SK-N-SH (cell line): ENCODE results near the gene USE1. TPM values are rescaled to one million over a fixed set of nuclear protein-coding genes. Genes with fewer than 3 reads are reported as not detected.

ENCODE experiments used
- CTCF ChIA-PET: fragments of 300-600, 350-600 bp; formaldehyde crosslinking; extraction: SDS; loops from one replicate; lab custom pipeline; 2021; lab: Yijun Ruan, JAX
- POLR2A ChIA-PET: fragments of 350-600 bp; sonication (Branson Sonifier 250); formaldehyde crosslinking; extraction: SDS; loops from one replicate; lab custom pipeline; 2020; ENCODE audit warnings: antibody characterized with exemption, inconsistent platforms; lab: Yijun Ruan, JAX
- DNase-seq: peaks from one replicate; pipeline ENCODE4 v3.0.0; 2012
- H2AFZ ChIP-seq: fragments of 200-600 bp; sonication (generic); 2 replicates; pipeline ENCODE4 v1.8.1; 2016; ENCODE audit warnings: antibody characterized with exemption, mild to moderate bottlenecking, low read depth
- H3F3A ChIP-seq: fragments of 200-600 bp; sonication (generic); replicated peaks from 2 replicates; pipeline ENCODE3; 2016; ENCODE audit warnings: antibody characterized with exemption, mild to moderate bottlenecking; ENCODE audit not compliant: insufficient read depth
- H3K27ac ChIP-seq, 2 experiments: fragments of 200-500 bp in 1 of 2; fragments of 200-600 bp in 1 of 2; sonication (Bioruptor generic) in 1 of 2; sonication (generic), shearing (Covaris generic) in 1 of 2; 2 replicates each; pipeline versions ENCODE4 v1.5.1 to v1.6.1; 2014 to 2016; ENCODE audit warnings: low read depth in 2 of 2, inconsistent platforms in 1 of 2, low read length in 1 of 2, mild to moderate bottlenecking in 1 of 2, mixed read lengths in 1 of 2
- H3K27me3 ChIP-seq: fragments of 200-600 bp; sonication (generic), shearing (Covaris generic); 2 replicates; pipeline ENCODE4 v1.6.1; 2016; ENCODE audit warnings: mixed run types; ENCODE audit not compliant: insufficient read depth
- H3K36me3 ChIP-seq, 2 experiments: fragments of 200-500 bp in 1 of 2; fragments of 200-600 bp in 1 of 2; sonication (Bioruptor generic) in 1 of 2; sonication (generic) in 1 of 2; replicated peaks in 1 of 2; 2 replicates each; pipeline versions ENCODE3 to v1.5.1; 2014 to 2016; ENCODE audit warnings: low read length in 1 of 2, mild to moderate bottlenecking in 1 of 2; ENCODE audit not compliant: insufficient read depth in 2 of 2, control insufficient read depth in 1 of 2
- H3K4me1 ChIP-seq, 2 experiments: fragments of 200-500 bp in 1 of 2; fragments of 200-600 bp in 1 of 2; sonication (Bioruptor generic) in 1 of 2; sonication (generic), shearing (Covaris generic) in 1 of 2; 2 replicates each; pipeline versions ENCODE4 v1.5.1 to v1.6.1; 2014 to 2016; ENCODE audit warnings: low read depth in 1 of 2, low read length in 1 of 2, mixed run types in 1 of 2; ENCODE audit not compliant: insufficient read depth in 2 of 2, control insufficient read depth in 1 of 2
- H3K4me2 ChIP-seq: fragments of 200-600 bp; sonication (generic), shearing (Covaris generic); 2 replicates; pipeline ENCODE4 v1.6.1; 2017; ENCODE audit warnings: mixed run types
- H3K4me3 ChIP-seq, 2 experiments: fragments of 200-500 bp in 1 of 2; fragments of 200-600 bp in 1 of 2; sonication (Bioruptor generic) in 1 of 2; sonication (generic), shearing (Covaris generic) in 1 of 2; 2 replicates each; pipeline versions ENCODE4 v1.5.1 to v1.8.1; 2014 to 2016; ENCODE audit warnings: low read depth in 2 of 2, inconsistent platforms in 1 of 2, low read length in 1 of 2, mild to moderate bottlenecking in 1 of 2, mixed read lengths in 1 of 2, moderate library complexity in 1 of 2
- H3K79me2 ChIP-seq: fragments of 200-600 bp; sonication (generic); 2 replicates; pipeline ENCODE4 v1.8.1; 2017; ENCODE audit warnings: mild to moderate bottlenecking; ENCODE audit not compliant: insufficient read depth
- H3K9ac ChIP-seq: fragments of 200-600 bp; sonication (generic); 2 replicates; pipeline ENCODE4 v1.6.1; 2017; ENCODE audit warnings: mixed run types
- H3K9me2 ChIP-seq: fragments of 200-600 bp; sonication (generic); 2 replicates; pipeline ENCODE4 v1.6.1; 2017; ENCODE audit warnings: mixed run types
- H3K9me3 ChIP-seq: fragments of 200-600 bp; sonication (generic); 2 replicates; pipeline ENCODE4 v1.6.1; 2017; ENCODE audit warnings: mixed run types, mild to moderate bottlenecking, moderate library complexity
- H4K20me1 ChIP-seq: fragments of 200-600 bp; sonication (generic); 2 replicates; pipeline ENCODE4 v1.6.1; 2017; ENCODE audit warnings: mild to moderate bottlenecking, mixed run types; ENCODE audit not compliant: insufficient read depth
- CHD2 ChIP-seq: fragments of 150-350 bp; IDR thresholded peaks from 2 replicates; pipeline ENCODE4 v1.6.1; 2018; ENCODE audit warnings: low read length; ENCODE audit not compliant: partially characterized antibody
- ELF1 ChIP-seq: IDR thresholded peaks from 2 replicates; pipeline ENCODE4 v1.4.0; 2012
- EZH2phosphoT487 ChIP-seq: fragments of 200-600 bp; sonication (generic); IDR thresholded peaks from 2 replicates; pipeline ENCODE4 v1.6.1; 2017; ENCODE audit warnings: low read depth, mixed run types, mild to moderate bottlenecking, antibody characterized with exemption, moderate library complexity, borderline replicate concordance
- FOSL2 ChIP-seq: IDR thresholded peaks from 2 replicates; pipeline ENCODE4 v1.4.0; 2012; ENCODE audit warnings: low read depth, mild to moderate bottlenecking, moderate library complexity, borderline replicate concordance
- FOXM1 ChIP-seq: IDR thresholded peaks from 2 replicates; pipeline ENCODE4 v1.4.0; 2012; ENCODE audit warnings: low read depth, mild to moderate bottlenecking
- GABPA ChIP-seq: IDR thresholded peaks from 2 replicates; pipeline ENCODE4 v1.4.0; 2012; ENCODE audit warnings: low read depth, mild to moderate bottlenecking
- MXI1 ChIP-seq: IDR thresholded peaks from 2 replicates; pipeline ENCODE4 v1.6.1; 2012; ENCODE audit warnings: mild to moderate bottlenecking, low read depth, low read length, improper control_type of control experiment
- NRF1 ChIP-seq: IDR thresholded peaks from 2 replicates; pipeline ENCODE4 v1.6.1; 2012; ENCODE audit warnings: low read depth, mild to moderate bottlenecking, low read length
- POLR2AphosphoS5 ChIP-seq: IDR thresholded peaks from 2 replicates; pipeline ENCODE4 v1.6.1; 2012; ENCODE audit warnings: low read depth, low read length
- RFX5 ChIP-seq: IDR thresholded peaks from 2 replicates; pipeline ENCODE4 v1.6.1; 2012; ENCODE audit warnings: mild to moderate bottlenecking, improper control_type of control experiment, low read length
- RXRA ChIP-seq: IDR thresholded peaks from 2 replicates; pipeline ENCODE4 v1.4.0; 2012; ENCODE audit warnings: low read depth, mild to moderate bottlenecking, borderline replicate concordance
- SIN3A ChIP-seq: IDR thresholded peaks from 2 replicates; pipeline ENCODE4 v1.6.1; 2012; ENCODE audit warnings: low read depth, mild to moderate bottlenecking, low read length, moderate library complexity, borderline replicate concordance
- SMC3 ChIP-seq: IDR thresholded peaks from 2 replicates; pipeline ENCODE4 v1.6.1; 2012; ENCODE audit warnings: low read depth, low read length, improper control_type of control experiment
- TAF1 ChIP-seq: IDR thresholded peaks from 2 replicates; pipeline ENCODE4 v1.6.1; 2012; ENCODE audit warnings: low read depth, mild to moderate bottlenecking, low read length, moderate library complexity, borderline replicate concordance
- TCF12 ChIP-seq: IDR thresholded peaks from 2 replicates; pipeline ENCODE4 v1.4.0; 2012
- TEAD4 ChIP-seq: IDR thresholded peaks from 2 replicates; pipeline ENCODE4 v1.4.0; 2012; ENCODE audit warnings: mild to moderate bottlenecking, borderline replicate concordance; ENCODE audit not compliant: insufficient read depth
- YY1 ChIP-seq: IDR thresholded peaks from 2 replicates; pipeline ENCODE4 v1.4.0; 2012; ENCODE audit warnings: low read depth, mild to moderate bottlenecking
- WGBS: methylation state at CpG from one replicate; pipeline ENCODE4 v1.1.6; 2017; ENCODE audit warnings: low lambda C conversion rate; 5-methylcytosine and 5-hydroxymethylcytosine counted together
- polyA plus RNA-seq, 3 experiments: library from polyadenylated mRNA; depleted of rRNA; stranded (reverse); fragments of >200 nt; gene quantifications; 2 replicates each; pipeline ENCODE4 v1.2.3, GENCODE V29; 2012
- TF ChIP-seq, protein P1 (sequence below): IDR thresholded peaks from 2 replicates; pipeline ENCODE4 v1.4.0; 2012; ENCODE audit warnings: low read depth
- TF ChIP-seq, protein P2 (sequence below): IDR thresholded peaks from 2 replicates; pipeline ENCODE4; 2012
- TF ChIP-seq, protein P3 (sequence below): IDR thresholded peaks from 2 replicates; pipeline ENCODE4 v1.6.1; 2012; ENCODE audit warnings: mild to moderate bottlenecking, low read depth, low read length, moderate library complexity
- TF ChIP-seq, protein P4 (sequence below): fragments of 150-350 bp; IDR thresholded peaks from 2 replicates; pipeline ENCODE4 v1.6.1; 2016; ENCODE audit warnings: mild to moderate bottlenecking, low read depth, low read length
- TF ChIP-seq, protein P5 (sequence below): fragments of 150-350 bp; IDR thresholded peaks from 2 replicates; pipeline ENCODE4 v1.6.1; 2017; ENCODE audit warnings: antibody characterized with exemption, low read length, low read depth, borderline replicate concordance
- TF ChIP-seq, protein P6 (sequence below): IDR thresholded peaks from 2 replicates; pipeline ENCODE4 v1.4.0; 2012; ENCODE audit warnings: low read depth, borderline replicate concordance

The USE1 gene
- polyA plus RNA-seq, 1 of the 3 experiments (the other 2 are of a cell fraction), result 81.8 TPM

DNA sequence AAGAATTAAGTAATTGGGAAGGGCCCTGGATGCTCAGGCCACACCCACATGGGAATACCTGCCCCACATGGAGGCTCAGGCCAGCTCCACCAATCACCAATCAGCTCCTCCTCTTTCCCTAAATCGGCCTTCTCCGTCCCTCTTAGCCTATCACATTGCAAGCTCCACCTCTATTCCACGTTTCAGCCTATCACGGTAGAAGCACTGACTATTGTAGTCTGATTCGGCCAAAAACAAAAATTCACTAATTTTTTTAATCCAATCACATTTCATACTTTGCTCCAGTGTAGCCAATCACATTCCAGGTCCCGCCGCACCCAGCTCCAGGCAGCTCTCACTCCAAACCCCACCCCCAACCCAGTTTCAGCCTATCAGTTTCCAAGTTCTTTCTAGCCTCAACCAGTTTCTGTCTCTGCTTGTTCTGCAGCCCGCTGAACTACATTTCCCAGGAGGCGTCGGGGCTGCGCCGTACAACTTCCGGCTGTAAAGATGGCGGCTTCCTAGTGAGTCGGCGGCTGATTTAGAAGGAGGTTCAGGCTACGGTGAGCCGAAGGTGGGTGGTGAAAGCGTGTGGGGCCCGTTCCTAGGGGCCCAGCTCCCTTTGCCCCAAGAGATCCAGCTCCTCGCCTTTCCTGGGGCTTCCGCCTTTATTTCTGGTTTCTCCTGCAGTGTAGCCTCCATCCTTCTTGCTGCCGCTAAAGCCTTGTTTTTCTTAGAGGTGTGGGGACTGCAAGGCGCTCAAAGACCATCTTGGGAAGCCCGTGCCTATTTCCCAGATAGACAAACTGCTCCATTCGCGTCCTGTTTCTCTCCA lies 52.0 kb downstream of the USE1 start, which contains the start of gene BABAM1:
Gene BABAM1, plus strand, starts transcription at position 469 of the 814 bp plus-strand sequence. CDS start 1,364 bp downstream, outside the sequence.
- POLR2A ChIA-PET, result interaction anchor here (0.6 to 2.2 kb wide), 8 partner anchors 12 to 52 kb away, joined by 3 to 14 read pairs (median 4); partner anchors contain the start of genes ANKLE1, OCEL1 and USE1

More for the DNA sequence above, 52.0 kb downstream of the USE1 start, which contains the start of gene BABAM1:
- TF ChIP-seq TEAD4, result no peak
- no peak for TF ChIP-seq FOSL2
- TF ChIP-seq POLR2AphosphoS5, result peak; percentile 80
- TF ChIP-seq EZH2phosphoT487, result no peak
- TF ChIP-seq CHD2, result peak; percentile 86
- TF ChIP-seq, protein P1, sequence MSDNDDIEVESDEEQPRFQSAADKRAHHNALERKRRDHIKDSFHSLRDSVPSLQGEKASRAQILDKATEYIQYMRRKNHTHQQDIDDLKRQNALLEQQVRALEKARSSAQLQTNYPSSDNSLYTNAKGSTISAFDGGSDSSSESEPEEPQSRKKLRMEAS, result peak; percentile 66
- peak; percentile 76 for TF ChIP-seq ELF1
- peak; percentile 56; the same call in 1 of the 2 replicates for TF ChIP-seq FOXM1
- TF ChIP-seq, protein P2, sequence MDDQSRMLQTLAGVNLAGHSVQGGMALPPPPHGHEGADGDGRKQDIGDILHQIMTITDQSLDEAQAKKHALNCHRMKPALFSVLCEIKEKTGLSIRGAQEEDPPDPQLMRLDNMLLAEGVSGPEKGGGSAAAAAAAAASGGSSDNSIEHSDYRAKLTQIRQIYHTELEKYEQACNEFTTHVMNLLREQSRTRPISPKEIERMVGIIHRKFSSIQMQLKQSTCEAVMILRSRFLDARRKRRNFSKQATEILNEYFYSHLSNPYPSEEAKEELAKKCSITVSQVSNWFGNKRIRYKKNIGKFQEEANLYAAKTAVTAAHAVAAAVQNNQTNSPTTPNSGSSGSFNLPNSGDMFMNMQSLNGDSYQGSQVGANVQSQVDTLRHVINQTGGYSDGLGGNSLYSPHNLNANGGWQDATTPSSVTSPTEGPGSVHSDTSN, result peak; percentile 84
- TF ChIP-seq, protein P3, sequence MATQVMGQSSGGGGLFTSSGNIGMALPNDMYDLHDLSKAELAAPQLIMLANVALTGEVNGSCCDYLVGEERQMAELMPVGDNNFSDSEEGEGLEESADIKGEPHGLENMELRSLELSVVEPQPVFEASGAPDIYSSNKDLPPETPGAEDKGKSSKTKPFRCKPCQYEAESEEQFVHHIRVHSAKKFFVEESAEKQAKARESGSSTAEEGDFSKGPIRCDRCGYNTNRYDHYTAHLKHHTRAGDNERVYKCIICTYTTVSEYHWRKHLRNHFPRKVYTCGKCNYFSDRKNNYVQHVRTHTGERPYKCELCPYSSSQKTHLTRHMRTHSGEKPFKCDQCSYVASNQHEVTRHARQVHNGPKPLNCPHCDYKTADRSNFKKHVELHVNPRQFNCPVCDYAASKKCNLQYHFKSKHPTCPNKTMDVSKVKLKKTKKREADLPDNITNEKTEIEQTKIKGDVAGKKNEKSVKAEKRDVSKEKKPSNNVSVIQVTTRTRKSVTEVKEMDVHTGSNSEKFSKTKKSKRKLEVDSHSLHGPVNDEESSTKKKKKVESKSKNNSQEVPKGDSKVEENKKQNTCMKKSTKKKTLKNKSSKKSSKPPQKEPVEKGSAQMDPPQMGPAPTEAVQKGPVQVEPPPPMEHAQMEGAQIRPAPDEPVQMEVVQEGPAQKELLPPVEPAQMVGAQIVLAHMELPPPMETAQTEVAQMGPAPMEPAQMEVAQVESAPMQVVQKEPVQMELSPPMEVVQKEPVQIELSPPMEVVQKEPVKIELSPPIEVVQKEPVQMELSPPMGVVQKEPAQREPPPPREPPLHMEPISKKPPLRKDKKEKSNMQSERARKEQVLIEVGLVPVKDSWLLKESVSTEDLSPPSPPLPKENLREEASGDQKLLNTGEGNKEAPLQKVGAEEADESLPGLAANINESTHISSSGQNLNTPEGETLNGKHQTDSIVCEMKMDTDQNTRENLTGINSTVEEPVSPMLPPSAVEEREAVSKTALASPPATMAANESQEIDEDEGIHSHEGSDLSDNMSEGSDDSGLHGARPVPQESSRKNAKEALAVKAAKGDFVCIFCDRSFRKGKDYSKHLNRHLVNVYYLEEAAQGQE, result peak; percentile 57; the same call in 1 of the 2 replicates
- peak; percentile 96 for TF ChIP-seq TAF1
- TF ChIP-seq YY1, result peak; percentile 98
- TF ChIP-seq, protein P4, sequence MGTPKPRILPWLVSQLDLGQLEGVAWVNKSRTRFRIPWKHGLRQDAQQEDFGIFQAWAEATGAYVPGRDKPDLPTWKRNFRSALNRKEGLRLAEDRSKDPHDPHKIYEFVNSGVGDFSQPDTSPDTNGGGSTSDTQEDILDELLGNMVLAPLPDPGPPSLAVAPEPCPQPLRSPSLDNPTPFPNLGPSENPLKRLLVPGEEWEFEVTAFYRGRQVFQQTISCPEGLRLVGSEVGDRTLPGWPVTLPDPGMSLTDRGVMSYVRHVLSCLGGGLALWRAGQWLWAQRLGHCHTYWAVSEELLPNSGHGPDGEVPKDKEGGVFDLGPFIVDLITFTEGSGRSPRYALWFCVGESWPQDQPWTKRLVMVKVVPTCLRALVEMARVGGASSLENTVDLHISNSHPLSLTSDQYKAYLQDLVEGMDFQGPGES, result peak; percentile 97
- peak; percentile 41; the same call in 1 of the 2 replicates for TF ChIP-seq NRF1
- no peak for TF ChIP-seq SMC3
- TF ChIP-seq GABPA, result peak; percentile 94
- TF ChIP-seq, protein P5, sequence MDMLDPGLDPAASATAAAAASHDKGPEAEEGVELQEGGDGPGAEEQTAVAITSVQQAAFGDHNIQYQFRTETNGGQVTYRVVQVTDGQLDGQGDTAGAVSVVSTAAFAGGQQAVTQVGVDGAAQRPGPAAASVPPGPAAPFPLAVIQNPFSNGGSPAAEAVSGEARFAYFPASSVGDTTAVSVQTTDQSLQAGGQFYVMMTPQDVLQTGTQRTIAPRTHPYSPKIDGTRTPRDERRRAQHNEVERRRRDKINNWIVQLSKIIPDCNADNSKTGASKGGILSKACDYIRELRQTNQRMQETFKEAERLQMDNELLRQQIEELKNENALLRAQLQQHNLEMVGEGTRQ, result no peak
- peak; percentile 92 for TF ChIP-seq RFX5
- no peak for TF ChIP-seq RXRA
- peak; percentile 8; the same call in 1 of the 2 replicates for TF ChIP-seq TCF12
- TF ChIP-seq SIN3A, result peak; percentile 74
- 0 out of 2 replicates have a peak, but pooled peaks have one; percentile 24 for TF ChIP-seq MXI1
- TF ChIP-seq, protein P6, sequence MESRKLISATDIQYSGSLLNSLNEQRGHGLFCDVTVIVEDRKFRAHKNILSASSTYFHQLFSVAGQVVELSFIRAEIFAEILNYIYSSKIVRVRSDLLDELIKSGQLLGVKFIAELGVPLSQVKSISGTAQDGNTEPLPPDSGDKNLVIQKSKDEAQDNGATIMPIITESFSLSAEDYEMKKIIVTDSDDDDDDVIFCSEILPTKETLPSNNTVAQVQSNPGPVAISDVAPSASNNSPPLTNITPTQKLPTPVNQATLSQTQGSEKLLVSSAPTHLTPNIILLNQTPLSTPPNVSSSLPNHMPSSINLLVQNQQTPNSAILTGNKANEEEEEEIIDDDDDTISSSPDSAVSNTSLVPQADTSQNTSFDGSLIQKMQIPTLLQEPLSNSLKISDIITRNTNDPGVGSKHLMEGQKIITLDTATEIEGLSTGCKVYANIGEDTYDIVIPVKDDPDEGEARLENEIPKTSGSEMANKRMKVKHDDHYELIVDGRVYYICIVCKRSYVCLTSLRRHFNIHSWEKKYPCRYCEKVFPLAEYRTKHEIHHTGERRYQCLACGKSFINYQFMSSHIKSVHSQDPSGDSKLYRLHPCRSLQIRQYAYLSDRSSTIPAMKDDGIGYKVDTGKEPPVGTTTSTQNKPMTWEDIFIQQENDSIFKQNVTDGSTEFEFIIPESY, result no peak
- Histone ChIP-seq H2AFZ (peak within 1 kb of the TSS; percentile 85), H3K9me2 (no peaks in the 10 kb centered on the region), H3K79me2 (peaks cover 31% of the 10 kb centered on the region; the same call in 1 of the 2 replicates), H3F3A (peaks cover 11% of the 10 kb centered on the region), H3K4me3 (peak within 1 kb of the TSS; percentile 84 to 98), H3K4me1 (peaks cover 0 to 6% of the 10 kb centered on the region in 2 experiments; a peak in 1 of 4 replicates), H3K9me3 (no peaks in the 10 kb centered on the region), H4K20me1 (no peaks in the 10 kb centered on the region), H3K4me2 (peak within 1 kb of the TSS; percentile 97), H3K27ac (peak within 1 kb of the TSS; percentile 76 to 77), H3K27me3 (no peaks in the 10 kb centered on the region), H3K9ac (peak within 1 kb of the TSS; percentile 83), H3K36me3 (peaks cover 7 to 9% of the 10 kb centered on the region in 2 experiments)
- 0% methylated on average over 25 of the region's 27 CpGs for WGBS
- peak; percentile 96 for DNase-seq
- CTCF ChIA-PET, result interaction anchor here (1.1 to 1.4 kb wide), 2 partner anchors 13 to 61 kb away, joined by 4 to 5 read pairs; no protein-coding TSS in a partner anchor
